GM12878 (cell line): ENCODE results near the gene LYSMD2. TPM values are rescaled to one million over a fixed set of nuclear protein-coding genes. Genes with fewer than 3 reads are reported as not detected.

Experiments used
- ATAC-seq: fragments of 200-7000 bp; cut with Tn5 transposase; 3 replicates; pipeline ENCODE4 v1.9.1; 2020; ENCODE audit warnings: mild to moderate bottlenecking, moderate library complexity
- BruUV-seq: library from RNA; stranded (reverse); fragments of 400-500 nt; replicated peaks from 2 replicates; lab custom pipeline; 2021; lab: Mats Ljungman, UMichigan
- CTCF ChIA-PET: fragments of 300-600 bp; sonication (Branson Sonifier 250); formaldehyde crosslinking; extraction: SDS; loops from one replicate; lab custom pipeline; 2021; ENCODE audit warnings: inconsistent platforms; lab: Yijun Ruan, JAX
- POLR2A ChIA-PET: fragments of 350-600 bp; formaldehyde crosslinking; extraction: SDS; loops from one replicate; lab custom pipeline; 2021; ENCODE audit warnings: inconsistent platforms; lab: Charles Lee
- RAD21 ChIA-PET: fragments of 300-600 bp; sonication (Branson Sonifier 250); formaldehyde crosslinking; loops from one replicate; lab custom pipeline; 2023; ENCODE audit warnings: antibody characterized with exemption; ENCODE audit not compliant: unreplicated experiment; lab: Charles Lee
- SMC1A ChIA-PET: fragments of 300-600 bp; sonication (Branson Sonifier 250); formaldehyde crosslinking; loops from one replicate; lab custom pipeline; 2023; ENCODE audit not compliant: unreplicated experiment, uncharacterized antibody; lab: Charles Lee
- DNase-seq: peaks from one replicate; pipeline ENCODE4 v3.0.0-alpha.2; 2011; ENCODE audit warnings: low read depth, low spot score
- FAIRE-seq: peaks from 3 replicates; lab custom pipeline; 2011; peaks lifted over from hg19 to GRCh38; lab: Jason Lieb, UNC
- H2AFZ ChIP-seq: 2 replicates; pipeline ENCODE4 v1.6.0; 2011; ENCODE audit warnings: low read depth, low read length, control low read depth; ENCODE audit not compliant: control insufficient read depth
- H3K27ac ChIP-seq: 2 replicates; pipeline ENCODE4 v1.5.1; 2011; ENCODE audit warnings: control low read depth; ENCODE audit not compliant: control insufficient read depth, insufficient read depth
- H3K27me3 ChIP-seq, 2 experiments: replicated peaks in 1 of 2; 2 replicates each; pipeline versions ENCODE4 v1.6.0 to v1.6.1; 2011; ENCODE audit warnings: low read length in 1 of 2; ENCODE audit not compliant: control insufficient read depth in 2 of 2, insufficient read depth in 2 of 2
- H3K36me3 ChIP-seq, 2 experiments: 2 replicates each; pipeline ENCODE4 v1.5.1; 2011; ENCODE audit warnings: low read length in 1 of 2; ENCODE audit not compliant: control insufficient read depth in 2 of 2, insufficient read depth in 2 of 2
- H3K4me1 ChIP-seq: 2 replicates; pipeline ENCODE4 v1.6.1; 2011; ENCODE audit warnings: mild to moderate bottlenecking, low read length, moderate library complexity, mixed read lengths; ENCODE audit not compliant: control insufficient read depth, insufficient read depth
- H3K4me2 ChIP-seq: 2 replicates; pipeline ENCODE4 v1.6.0; 2011; ENCODE audit warnings: control low read depth; ENCODE audit not compliant: control insufficient read depth, insufficient read depth
- H3K4me3 ChIP-seq: fragments of 200-600 bp; sonication (generic); 2 replicates; pipeline ENCODE4 v1.5.1; 2016
- H3K79me2 ChIP-seq: 2 replicates; pipeline ENCODE4 v1.6.0; 2011; ENCODE audit warnings: low read length; ENCODE audit not compliant: control insufficient read depth, insufficient read depth
- H3K9ac ChIP-seq: 2 replicates; pipeline ENCODE4 v1.8.0; 2011; ENCODE audit warnings: low read length, control low read depth, mixed read lengths; ENCODE audit not compliant: control insufficient read depth, insufficient read depth
- H3K9me3 ChIP-seq: replicated peaks from 3 replicates; pipeline ENCODE4 v1.5.1; 2011; ENCODE audit warnings: mild to moderate bottlenecking, low read length; ENCODE audit not compliant: control insufficient read depth, insufficient read depth
- H4K20me1 ChIP-seq: 2 replicates; pipeline ENCODE4 v1.6.0; 2011; ENCODE audit not compliant: control insufficient read depth, insufficient read depth
- BHLHE40 ChIP-seq, 2 experiments: fragments of 450-650 bp in 1 of 2; IDR thresholded peaks; 2 replicates each; pipeline ENCODE4 v1.6.1; 2011 to 2017; ENCODE audit warnings: low read depth in 2 of 2, borderline replicate concordance in 1 of 2, improper control_type of control experiment in 1 of 2, low read length in 1 of 2, mild to moderate bottlenecking in 1 of 2
- CREM ChIP-seq: IDR thresholded peaks from 2 replicates; pipeline ENCODE4 v1.6.1; 2014; ENCODE audit warnings: antibody characterized with exemption, low read depth
- EGR1 ChIP-seq, 2 experiments: IDR thresholded peaks; 1 replicate in 1 of 2; 2 replicates in 1 of 2; pipeline ENCODE4 v1.6.1; 2011 to 2012; ENCODE audit warnings: low read depth in 2 of 2, low read length in 2 of 2, borderline replicate concordance in 1 of 2, mild to moderate bottlenecking in 1 of 2, moderate library complexity in 1 of 2
- FOXK2 ChIP-seq: fragments of 450-650 bp; IDR thresholded peaks from 2 replicates; pipeline ENCODE4 v1.6.1; 2017; ENCODE audit warnings: mild to moderate bottlenecking, moderate library complexity
- FOXM1 ChIP-seq: IDR thresholded peaks from 2 replicates; pipeline ENCODE4 v1.6.1; 2012; ENCODE audit warnings: low read depth, mild to moderate bottlenecking, inconsistent platforms, low read length, moderate library complexity
- NKRF ChIP-seq: fragments of 450-650 bp; conservative IDR thresholded peaks from 2 replicates; pipeline ENCODE4 v1.6.1; 2017; ENCODE audit warnings: mild to moderate bottlenecking, moderate library complexity
- PAX5 ChIP-seq: IDR thresholded peaks from 2 replicates; pipeline ENCODE4 v1.6.1; 2011; ENCODE audit warnings: low read depth, low read length, borderline replicate concordance
- PAX8 ChIP-seq: fragments of 450-650 bp; IDR thresholded peaks from 2 replicates; pipeline ENCODE4 v1.6.1; 2017; ENCODE audit warnings: mild to moderate bottlenecking, moderate library complexity
- RBBP5 ChIP-seq: fragments of 200-600 bp; sonication (generic); conservative IDR thresholded peaks from 2 replicates; pipeline ENCODE4 v1.6.1; 2016
- SMARCA5 ChIP-seq: fragments of 450-650 bp; IDR thresholded peaks from 2 replicates; pipeline ENCODE4 v1.6.1; 2017; ENCODE audit warnings: mild to moderate bottlenecking
- SMC3 ChIP-seq: IDR thresholded peaks from 2 replicates; pipeline ENCODE4 v1.6.1; 2011; ENCODE audit warnings: low read length, improper control_type of control experiment, borderline replicate concordance
- TAF1 ChIP-seq: IDR thresholded peaks from 2 replicates; pipeline ENCODE4 v1.6.1; 2011; ENCODE audit warnings: mild to moderate bottlenecking, low read depth, low read length, borderline replicate concordance
- TCF12 ChIP-seq: IDR thresholded peaks from 2 replicates; pipeline ENCODE4 v1.6.1; 2011; ENCODE audit warnings: low read depth, mild to moderate bottlenecking, low read length
- ZSCAN29 ChIP-seq: fragments of 450-650 bp; IDR thresholded peaks from 2 replicates; pipeline ENCODE4 v1.6.1; 2017; ENCODE audit warnings: mild to moderate bottlenecking, moderate library complexity
- ZZZ3 ChIP-seq: IDR thresholded peaks from 2 replicates; pipeline ENCODE4 v1.6.1; 2011; ENCODE audit warnings: low read depth; ENCODE audit not compliant: control insufficient read depth, insufficient read length
- WGBS: methylation state at CpG from one replicate; pipeline ENCODE4 v1.1.6; 2016; ENCODE audit warnings: low lambda C conversion rate; ENCODE audit not compliant: insufficient replicate concordance, insufficient coverage; ENCODE audit errors: missing lambda C conversion rate; 5-methylcytosine and 5-hydroxymethylcytosine counted together
- in situ Hi-C: fragments of 300-500 bp; cut with MboI; formaldehyde crosslinking; loops from 9 replicates; pipeline ENCODE4 v1.14.3; 2018; ENCODE audit warnings: mixed read lengths
- intact Hi-C: fragments of 100-400 bp; cut with micrococcal nuclease; formaldehyde crosslinking; loops from one replicate; pipeline ENCODE4 v1.14.2; 2022; ENCODE audit not compliant: unreplicated experiment
- polyA plus RNA-seq, 11 experiments: library from polyadenylated mRNA; depleted of rRNA in 4 of 11; unstranded in 6 of 11; stranded (reverse) in 5 of 11; fragments of >200 nt; fragmentation: Nextera tagmentation in 4 of 11; fragmentation: Illumina TruSeq in 1 of 11; extraction: Ambion mirVana in 4 of 11; extraction: Trizol in 1 of 11; gene quantifications; 1 replicate in 1 of 11; 2 replicates in 10 of 11; pipeline versions ENCODE4 v1.2.1 to v1.2.3, GENCODE V29; 2011 to 2016; ENCODE audit warnings: inconsistent platforms in 2 of 11, missing spikeins in 2 of 11, low read depth in 1 of 11
- total RNA-seq, 4 experiments: library from RNA; depleted of rRNA in 3 of 4; stranded (reverse); fragments of >200 nt in 3 of 4; fragmentation: Illumina TruSeq in 1 of 4; extraction: Trizol in 1 of 4; gene quantifications; 2 replicates each; pipeline versions ENCODE4 v1.2.1 to v1.2.3, GENCODE V29; 2013 to 2021
- TF ChIP-seq, protein P1 (sequence below): IDR thresholded peaks from 2 replicates; pipeline ENCODE4 v1.6.1; 2011; ENCODE audit warnings: borderline replicate concordance, low read depth, mild to moderate bottlenecking, moderate library complexity, low read length; ENCODE audit not compliant: insufficient read depth, poor library complexity, severe bottlenecking
- TF ChIP-seq, protein P2 (sequence below): fragments of 450-650 bp; IDR thresholded peaks from 2 replicates; pipeline ENCODE4 v1.6.1; 2017; ENCODE audit warnings: mild to moderate bottlenecking, moderate library complexity

Gene LYSMD2
- total and polyA plus RNA-seq, 10 of the 15 experiments (the other 5 are each of a cell fraction or from before 2014, with no cell fraction given) = 30.5 to 61.3 (median 45.4) TPM

GRCh38 chr15:51756482-51756881 is 19.0 kb upstream of the LYSMD2 start (continued):
- TF ChIP-seq ZZZ3 (no peak), TAF1 (no peak), CREM (no peak), SMC3 (no peak)

DNA sequence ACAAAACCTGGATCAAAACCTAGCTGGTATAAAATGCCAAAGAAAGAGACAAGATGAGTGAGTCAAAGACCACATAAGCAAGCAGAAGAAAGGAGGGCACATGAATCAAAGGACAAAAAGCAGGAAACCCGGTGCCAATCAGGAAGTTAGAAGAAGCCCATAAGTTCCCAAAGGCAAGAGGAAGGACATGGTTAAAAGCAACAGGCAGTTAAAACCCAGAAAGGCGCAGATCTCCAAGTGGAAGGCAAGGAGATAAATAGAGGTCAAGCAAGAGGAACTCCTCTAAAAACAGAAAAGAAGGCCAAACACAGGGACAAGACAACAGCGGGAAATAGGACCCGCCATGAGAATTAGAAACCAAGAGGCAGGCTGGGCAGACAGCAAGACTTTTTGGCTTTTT is 18.3 kb upstream of the LYSMD2 start:
- H3K27me3 ChIP-seq = peaks cover 0 to 2% of the 10 kb centered on the region in 2 experiments; a peak in 1 of 4 replicates
- H3K4me3 ChIP-seq = no peak overlapping the region
- RAD21 ChIA-PET = interaction anchor here (1.7 kb wide), 1 partner anchor 21 kb away, joined by 6 read pairs; no protein-coding TSS in a partner anchor
- in situ Hi-C loops = no loop called here
- no peaks in the 10 kb centered on the region for H3K4me1 ChIP-seq
- no TSS peak for BruUV-seq
- POLR2A ChIA-PET = no interaction called here
- no peak overlapping the region for H3K4me2 ChIP-seq
- no peaks in the 10 kb centered on the region for H3K79me2 ChIP-seq
- intact Hi-C loops = no loop called here
- FAIRE-seq = no peak
- no peaks in the 10 kb centered on the region for H4K20me1 ChIP-seq
- H3K27ac ChIP-seq = no peak overlapping the region
- no peaks in the 10 kb centered on the region for H3K9me3 ChIP-seq
- DNase-seq = no peak
- H3K9ac ChIP-seq = no peak overlapping the region
- H3K36me3 ChIP-seq = no peaks in the 10 kb centered on the region
- ATAC-seq = no peak
- CTCF ChIA-PET = interaction anchor here (0.6 to 4.2 kb wide), 4 partner anchors 9 to 106 kb away, joined by 3 to 31 read pairs (median 14); no protein-coding TSS in a partner anchor
- SMC1A ChIA-PET = interaction anchor here (1.1 to 2.8 kb wide), 2 partner anchors 21 to 106 kb away, joined by 3 to 12 read pairs; no protein-coding TSS in a partner anchor
- 73% methylated on average over 4 of the region's 4 CpGs for WGBS
- no peak overlapping the region for H2AFZ ChIP-seq
- TF ChIP-seq BHLHE40 (IDR thresholded peaks at IDR 0.05; ENCODE audit: borderline replicate concordance in 1 of 2, low read depth in 2 of 2, low read length in 1 of 2) (no peak), PAX5 (no peak), RBBP5 (no peak), TCF12 (no peak), SMARCA5 (no peak), PAX8 (no peak), EGR1 (IDR thresholded peaks at IDR 0.05; ENCODE audit: borderline replicate concordance in 1 of 2, low read depth in 2 of 2, low read length in 2 of 2) (no peak), NKRF (no peak), SMC3 (no peak), FOXK2 (no peak), ZSCAN29 (no peak), FOXM1 (no peak)
- TF ChIP-seq, protein P1, sequence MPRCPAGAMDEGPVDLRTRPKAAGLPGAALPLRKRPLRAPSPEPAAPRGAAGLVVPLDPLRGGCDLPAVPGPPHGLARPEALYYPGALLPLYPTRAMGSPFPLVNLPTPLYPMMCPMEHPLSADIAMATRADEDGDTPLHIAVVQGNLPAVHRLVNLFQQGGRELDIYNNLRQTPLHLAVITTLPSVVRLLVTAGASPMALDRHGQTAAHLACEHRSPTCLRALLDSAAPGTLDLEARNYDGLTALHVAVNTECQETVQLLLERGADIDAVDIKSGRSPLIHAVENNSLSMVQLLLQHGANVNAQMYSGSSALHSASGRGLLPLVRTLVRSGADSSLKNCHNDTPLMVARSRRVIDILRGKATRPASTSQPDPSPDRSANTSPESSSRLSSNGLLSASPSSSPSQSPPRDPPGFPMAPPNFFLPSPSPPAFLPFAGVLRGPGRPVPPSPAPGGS = no peak
- TF ChIP-seq, protein P2, sequence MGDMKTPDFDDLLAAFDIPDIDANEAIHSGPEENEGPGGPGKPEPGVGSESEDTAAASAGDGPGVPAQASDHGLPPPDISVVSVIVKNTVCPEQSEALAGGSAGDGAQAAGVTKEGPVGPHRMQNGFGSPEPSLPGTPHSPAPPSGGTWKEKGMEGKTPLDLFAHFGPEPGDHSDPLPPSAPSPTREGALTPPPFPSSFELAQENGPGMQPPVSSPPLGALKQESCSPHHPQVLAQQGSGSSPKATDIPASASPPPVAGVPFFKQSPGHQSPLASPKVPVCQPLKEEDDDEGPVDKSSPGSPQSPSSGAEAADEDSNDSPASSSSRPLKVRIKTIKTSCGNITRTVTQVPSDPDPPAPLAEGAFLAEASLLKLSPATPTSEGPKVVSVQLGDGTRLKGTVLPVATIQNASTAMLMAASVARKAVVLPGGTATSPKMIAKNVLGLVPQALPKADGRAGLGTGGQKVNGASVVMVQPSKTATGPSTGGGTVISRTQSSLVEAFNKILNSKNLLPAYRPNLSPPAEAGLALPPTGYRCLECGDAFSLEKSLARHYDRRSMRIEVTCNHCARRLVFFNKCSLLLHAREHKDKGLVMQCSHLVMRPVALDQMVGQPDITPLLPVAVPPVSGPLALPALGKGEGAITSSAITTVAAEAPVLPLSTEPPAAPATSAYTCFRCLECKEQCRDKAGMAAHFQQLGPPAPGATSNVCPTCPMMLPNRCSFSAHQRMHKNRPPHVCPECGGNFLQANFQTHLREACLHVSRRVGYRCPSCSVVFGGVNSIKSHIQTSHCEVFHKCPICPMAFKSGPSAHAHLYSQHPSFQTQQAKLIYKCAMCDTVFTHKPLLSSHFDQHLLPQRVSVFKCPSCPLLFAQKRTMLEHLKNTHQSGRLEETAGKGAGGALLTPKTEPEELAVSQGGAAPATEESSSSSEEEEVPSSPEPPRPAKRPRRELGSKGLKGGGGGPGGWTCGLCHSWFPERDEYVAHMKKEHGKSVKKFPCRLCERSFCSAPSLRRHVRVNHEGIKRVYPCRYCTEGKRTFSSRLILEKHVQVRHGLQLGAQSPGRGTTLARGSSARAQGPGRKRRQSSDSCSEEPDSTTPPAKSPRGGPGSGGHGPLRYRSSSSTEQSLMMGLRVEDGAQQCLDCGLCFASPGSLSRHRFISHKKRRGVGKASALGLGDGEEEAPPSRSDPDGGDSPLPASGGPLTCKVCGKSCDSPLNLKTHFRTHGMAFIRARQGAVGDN = no peak
